Neural cell (in vitro differentiated cells): ENCODE data around the gene IQSEC1. TPM values are rescaled to one million over a fixed set of nuclear protein-coding genes. Genes with fewer than 3 reads are reported as not detected.

Experiments used
- H2AFZ ChIP-seq: fragments of 200-600, 300-800 bp; sonication (generic), shearing (Covaris generic); 2 replicates; pipeline ENCODE4 v1.6.0; 2014; ENCODE audit warnings: low read depth, mild to moderate bottlenecking, antibody characterized with exemption, low read length, moderate library complexity
- H3F3A ChIP-seq: fragments of 200-600 bp; shearing (Covaris generic); 2 replicates; pipeline ENCODE4 v1.6.1; 2016; ENCODE audit warnings: mild to moderate bottlenecking, moderate library complexity, mixed read lengths, antibody characterized with exemption, low read length; ENCODE audit not compliant: insufficient read depth, poor library complexity, severe bottlenecking
- H3K27ac ChIP-seq: fragments of 200-600, 300-800 bp; sonication (generic), shearing (Covaris generic); 2 replicates; pipeline ENCODE4 v1.5.1; 2014; ENCODE audit warnings: mild to moderate bottlenecking, low read length, moderate library complexity
- H3K27me3 ChIP-seq: fragments of 300-800, 200-600 bp; sonication (generic), shearing (Covaris generic); 2 replicates; pipeline ENCODE4 v1.6.0; 2014; ENCODE audit warnings: mild to moderate bottlenecking, low read depth, low read length, moderate library complexity; ENCODE audit not compliant: insufficient read depth
- H3K36me3 ChIP-seq: fragments of 300-800, 200-600 bp; sonication (generic), shearing (Covaris generic); 2 replicates; pipeline ENCODE4 v1.5.1; 2014; ENCODE audit warnings: mild to moderate bottlenecking, antibody characterized with exemption, low read length, moderate library complexity; ENCODE audit not compliant: insufficient read depth
- H3K4me2 ChIP-seq: fragments of 300-800, 200-600 bp; sonication (generic), shearing (Covaris generic); 2 replicates; pipeline ENCODE4 v1.6.0; 2014; ENCODE audit warnings: mild to moderate bottlenecking, low read length
- H3K4me3 ChIP-seq: fragments of 300-800, 200-600 bp; sonication (generic), shearing (Covaris generic); 2 replicates; pipeline ENCODE4 v1.5.1; 2014; ENCODE audit warnings: mild to moderate bottlenecking, low read length, moderate library complexity
- H3K79me2 ChIP-seq: fragments of 200-600 bp; shearing (Covaris generic); replicated peaks from 2 replicates; pipeline ENCODE4 v1.6.0; 2014; ENCODE audit warnings: mild to moderate bottlenecking, low read length, moderate library complexity; ENCODE audit not compliant: insufficient read depth
- H3K9ac ChIP-seq: fragments of 300-800, 200-600 bp; sonication (generic), shearing (Covaris generic); 2 replicates; pipeline ENCODE4 v1.6.1; 2016; ENCODE audit warnings: mild to moderate bottlenecking, low read length, mixed read lengths
- H3K9me2 ChIP-seq: fragments of 200-600 bp; shearing (Covaris generic); 2 replicates; pipeline ENCODE4 v1.6.1; 2016; ENCODE audit warnings: mild to moderate bottlenecking, low read length, mixed read lengths; ENCODE audit not compliant: insufficient read depth
- H3K9me3 ChIP-seq: fragments of 200-600, 300-800 bp; sonication (generic), shearing (Covaris generic); 2 replicates; pipeline ENCODE4 v1.6.1; 2016; ENCODE audit warnings: mild to moderate bottlenecking, mixed run types, low read length, moderate library complexity, mixed read lengths
- H4K20me1 ChIP-seq: fragments of 200-600 bp; shearing (Covaris generic); 2 replicates; pipeline ENCODE4 v1.6.1; 2016; ENCODE audit warnings: mild to moderate bottlenecking, mixed run types; ENCODE audit not compliant: insufficient read depth
- CTCF ChIP-seq: fragments of 450-650 bp; IDR thresholded peaks from 2 replicates; pipeline ENCODE4 v1.5.1; 2014; ENCODE audit warnings: antibody characterized with exemption, mild to moderate bottlenecking, moderate library complexity; ENCODE audit not compliant: poor library complexity, severe bottlenecking
- EP300 ChIP-seq: fragments of 450-650 bp; conservative IDR thresholded peaks from 2 replicates; pipeline ENCODE4 v1.6.1; 2014; ENCODE audit warnings: antibody characterized with exemption, mild to moderate bottlenecking, moderate library complexity; ENCODE audit not compliant: poor library complexity, severe bottlenecking
- EZH2 ChIP-seq: fragments of 200-600, 300-800 bp; shearing (Covaris generic), sonication (generic); IDR thresholded peaks from 2 replicates; pipeline ENCODE4 v1.6.1; 2014; ENCODE audit warnings: antibody characterized with exemption, low read length, borderline replicate concordance, mild to moderate bottlenecking; ENCODE audit not compliant: insufficient read depth, poor library complexity, severe bottlenecking
- MXI1 ChIP-seq: fragments of 450-650 bp; conservative IDR thresholded peaks from 2 replicates; pipeline ENCODE4 v1.6.1; 2014; ENCODE audit warnings: antibody characterized with exemption, mild to moderate bottlenecking; ENCODE audit not compliant: poor library complexity, severe bottlenecking
- POLR2AphosphoS5 ChIP-seq: IDR thresholded peaks from 2 replicates; pipeline ENCODE4 v1.6.1; 2012
- RAD21 ChIP-seq: fragments of 450-650 bp; conservative IDR thresholded peaks from 2 replicates; pipeline ENCODE4 v1.6.1; 2014; ENCODE audit warnings: antibody characterized with exemption, mild to moderate bottlenecking, moderate library complexity
- REST ChIP-seq: IDR thresholded peaks from 2 replicates; pipeline ENCODE4 v1.6.1; 2012; ENCODE audit warnings: borderline replicate concordance
- SMC3 ChIP-seq: fragments of 450-650 bp; conservative IDR thresholded peaks from 2 replicates; pipeline ENCODE4 v1.6.1; 2014; ENCODE audit warnings: antibody characterized with exemption, mild to moderate bottlenecking, moderate library complexity; ENCODE audit not compliant: poor library complexity
- TAF1 ChIP-seq: IDR thresholded peaks from 2 replicates; pipeline ENCODE4 v1.6.1; 2012; ENCODE audit warnings: low read depth
- polyA plus RNA-seq: library from polyadenylated mRNA; depleted of rRNA; stranded (reverse); fragments of >200 nt; gene quantifications from 2 replicates; pipeline ENCODE4 v1.2.3, GENCODE V29; 2014

IQSEC1 gene
- polyA plus RNA-seq, 1 donor from 2014 or later = 6.0 TPM

GRCh38 chr3:13115576-13115910, 42.3 kb upstream of the IQSEC1 start:
- no peaks in the 10 kb centered on the region for H3K9me2 ChIP-seq
- H3K9me3 ChIP-seq = no peaks in the 10 kb centered on the region
- no peaks in the 10 kb centered on the region for H3K79me2 ChIP-seq
- no peak overlapping the region for H3K4me2 ChIP-seq
- no peak overlapping the region for H2AFZ ChIP-seq
- TF ChIP-seq MXI1 (no peak), CTCF (no peak), EP300 (no peak), TAF1 (no peak), POLR2AphosphoS5 (no peak)
- H3K36me3 ChIP-seq = no peaks in the 10 kb centered on the region
- H3K27ac ChIP-seq = no peak overlapping the region
- H3K27me3 ChIP-seq = no peaks in the 10 kb centered on the region
- H3F3A ChIP-seq = no peaks in the 10 kb centered on the region
- H3K4me3 ChIP-seq = no peak overlapping the region
- H3K9ac ChIP-seq = no peak overlapping the region
- H4K20me1 ChIP-seq = no peaks in the 10 kb centered on the region

GRCh38 chr3:13114811-13115575, 41.8 kb upstream of the IQSEC1 start:
- Histone ChIP-seq H3K9ac (no peak overlapping the region), H3K9me3 (no peaks in the 10 kb centered on the region), H3K9me2 (no peaks in the 10 kb centered on the region), H2AFZ (no peak overlapping the region), H3K4me3 (no peak overlapping the region), H3K4me2 (no peak overlapping the region), H3K27me3 (no peaks in the 10 kb centered on the region), H4K20me1 (no peaks in the 10 kb centered on the region), H3K27ac (no peak overlapping the region), H3K79me2 (no peaks in the 10 kb centered on the region), H3K36me3 (no peaks in the 10 kb centered on the region), H3F3A (no peaks in the 10 kb centered on the region)
- TF ChIP-seq TAF1 (no peak), EP300 (no peak), REST (no peak), MXI1 (no peak), CTCF (no peak), EZH2 (no peak), RAD21 (no peak), POLR2AphosphoS5 (no peak), SMC3 (no peak)
